Chondrocyte (in vitro differentiated cells): ENCODE data around the gene WDR72. TPM values are rescaled to one million over a fixed set of nuclear protein-coding genes. Genes with fewer than 3 reads are reported as not detected.
"Not testable (repeated sequence)": the region's sequence is repeated elsewhere in the genome, so short reads cannot be mapped to it uniquely, and the experiment has no call there.

Source experiments
- DNase-seq: peaks from one replicate; pipeline ENCODE4 v3.0.0; 2021; ENCODE audit warnings: mixed read lengths, low spot score
- H3K27ac Mint-ChIP-seq: one replicate; pipeline ENCODE4 v1.8.0; 2021; ENCODE audit warnings: mild to moderate bottlenecking, moderate library complexity, mixed read lengths; ENCODE audit not compliant: unreplicated experiment
- H3K27me3 Mint-ChIP-seq: 2 replicates; pipeline ENCODE4 v1.8.0; 2021; ENCODE audit warnings: low read depth, mixed read lengths
- H3K36me3 Mint-ChIP-seq: 2 replicates; pipeline ENCODE4 v1.8.0; 2021; ENCODE audit warnings: low read depth, mixed read lengths
- H3K4me1 Mint-ChIP-seq: 2 replicates; pipeline ENCODE4 v1.8.0; 2021; ENCODE audit warnings: low read depth, mild to moderate bottlenecking, mixed read lengths
- H3K4me3 Mint-ChIP-seq: one replicate; pipeline ENCODE4 v1.8.0; 2021; ENCODE audit warnings: mild to moderate bottlenecking, moderate library complexity, mixed read lengths; ENCODE audit not compliant: unreplicated experiment
- H3K9me3 Mint-ChIP-seq: 2 replicates; pipeline ENCODE4 v1.8.0; 2021; ENCODE audit warnings: low read depth, mixed read lengths
- CTCF ChIP-seq: fragments of 200-600 bp; sonication (generic); IDR thresholded peaks from 2 replicates; pipeline ENCODE4 v1.5.0; 2021; ENCODE audit warnings: antibody characterized with exemption, mild to moderate bottlenecking, moderate library complexity
- total RNA-seq: library from RNA; stranded (reverse); gene quantifications from 3 replicates; pipeline ENCODE4 v1.2.1, GENCODE V29; 2021

The WDR72 gene
- total RNA-seq, 1 donor from 2014 or later = not detected

DNA sequence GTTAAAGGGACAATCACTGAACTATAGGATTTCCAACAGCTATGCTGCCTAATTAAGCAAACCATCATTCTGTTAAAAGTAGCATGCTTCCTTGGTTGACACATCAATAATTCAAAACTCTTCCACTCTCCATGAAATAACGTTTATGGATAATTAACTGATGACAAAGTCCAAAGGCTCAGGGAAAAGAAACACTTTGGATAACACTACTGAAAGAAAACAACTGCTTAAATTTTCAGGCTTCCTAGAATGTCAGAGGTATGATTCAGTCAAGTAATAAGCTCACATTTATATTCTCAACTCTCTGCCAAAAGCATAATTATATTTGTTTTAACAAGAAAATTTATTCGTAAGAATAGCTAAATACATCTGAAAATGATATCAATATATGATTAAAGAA lies 49.6 kb downstream of the WDR72 start:
- no peaks in the 10 kb centered on the region for H3K9me3 Mint-ChIP-seq

GRCh38 chr15:53695365-53695764 lies 64.1 kb downstream of the WDR72 start:
- no peak for TF ChIP-seq CTCF
- no peak overlapping the region for H3K27ac Mint-ChIP-seq
- H3K9me3 Mint-ChIP-seq = peaks cover under 1% of the 10 kb centered on the region
- H3K4me3 Mint-ChIP-seq = no peak overlapping the region
- H3K27me3 Mint-ChIP-seq = peaks cover 13% of the 10 kb centered on the region
- no peaks in the 10 kb centered on the region for H3K36me3 Mint-ChIP-seq
- DNase-seq = no peak
- H3K4me1 Mint-ChIP-seq = no peaks in the 10 kb centered on the region

More for the DNA sequence above, 49.6 kb downstream of the WDR72 start:
- Mint-ChIP-seq H3K27me3 (peaks cover 19% of the 10 kb centered on the region), H3K27ac (no peak overlapping the region), H3K36me3 (no peaks in the 10 kb centered on the region), H3K4me1 (no peaks in the 10 kb centered on the region), H3K4me3 (no peak overlapping the region)
- no peak for TF ChIP-seq CTCF
- DNase-seq = no peak

DNA sequence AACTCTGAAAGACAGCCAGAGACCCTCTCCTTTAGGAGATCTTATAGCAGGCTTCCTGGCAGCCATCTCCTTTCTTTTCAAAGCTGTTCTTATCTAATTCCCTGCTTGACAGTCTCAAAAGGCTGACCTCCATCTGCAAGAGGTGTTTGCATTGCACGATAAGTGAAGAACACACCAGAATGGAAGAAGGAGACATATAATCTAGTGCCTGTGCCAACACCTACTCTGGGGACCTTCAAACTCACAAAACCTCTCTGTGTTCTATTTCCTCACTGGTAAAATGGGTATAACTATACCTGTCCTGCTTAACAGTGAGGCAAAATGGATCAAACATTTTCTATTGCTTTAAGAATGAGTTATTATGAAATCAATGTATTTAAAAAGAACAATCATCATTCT lies 65.0 kb downstream of the WDR72 start:
- peaks cover 9% of the 10 kb centered on the region for H3K27me3 Mint-ChIP-seq
- no peak for TF ChIP-seq CTCF
- no peaks in the 10 kb centered on the region for H3K36me3 Mint-ChIP-seq
- no peak for DNase-seq
- no peaks in the 10 kb centered on the region for H3K4me1 Mint-ChIP-seq
- H3K9me3 Mint-ChIP-seq = peaks cover 3% of the 10 kb centered on the region
- H3K4me3 Mint-ChIP-seq = no peak overlapping the region
- H3K27ac Mint-ChIP-seq = no peak overlapping the region

DNA sequence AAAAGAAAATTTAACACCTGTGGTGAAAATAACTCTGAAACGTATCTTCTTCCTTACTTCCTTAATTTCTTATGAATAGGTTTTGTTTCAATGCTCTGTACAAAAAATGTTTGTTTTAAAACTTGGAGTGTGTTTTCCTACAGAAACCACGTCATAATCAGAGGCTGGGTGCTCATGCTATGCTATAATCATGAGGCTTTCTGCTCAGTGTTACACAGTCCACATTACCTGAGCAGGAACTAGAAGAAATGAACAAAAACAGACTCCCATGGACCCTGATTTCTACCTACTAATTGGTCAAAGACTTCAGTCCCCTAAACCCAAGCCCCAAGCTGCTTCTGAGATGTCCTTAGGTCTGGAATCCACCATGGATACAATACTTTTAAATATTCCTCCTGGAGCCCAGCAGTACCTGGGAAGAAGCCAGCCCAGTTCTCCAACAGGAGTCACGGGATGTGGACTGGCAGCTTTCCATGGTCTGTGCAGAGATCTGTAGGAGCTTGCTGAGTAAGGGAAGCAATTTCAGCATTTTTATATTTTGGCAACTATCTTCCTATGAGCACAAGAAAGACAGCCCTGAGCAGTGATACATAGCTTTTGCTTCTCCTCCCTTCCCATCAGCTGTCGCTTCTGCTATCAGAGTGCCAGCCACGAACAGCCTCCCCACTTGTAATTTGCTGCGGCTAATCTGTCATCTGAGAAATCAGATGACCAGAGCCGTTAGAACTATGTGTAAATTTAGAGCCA lies 65.6 kb downstream of the WDR72 start:
- H3K27ac Mint-ChIP-seq = no peak overlapping the region
- H3K4me1 Mint-ChIP-seq = no peaks in the 10 kb centered on the region
- H3K36me3 Mint-ChIP-seq = no peaks in the 10 kb centered on the region
- peaks cover 3% of the 10 kb centered on the region for H3K9me3 Mint-ChIP-seq
- TF ChIP-seq CTCF = no peak
- H3K4me3 Mint-ChIP-seq = no peak overlapping the region
- DNase-seq = no peak
- H3K27me3 Mint-ChIP-seq = peaks cover 9% of the 10 kb centered on the region

DNA sequence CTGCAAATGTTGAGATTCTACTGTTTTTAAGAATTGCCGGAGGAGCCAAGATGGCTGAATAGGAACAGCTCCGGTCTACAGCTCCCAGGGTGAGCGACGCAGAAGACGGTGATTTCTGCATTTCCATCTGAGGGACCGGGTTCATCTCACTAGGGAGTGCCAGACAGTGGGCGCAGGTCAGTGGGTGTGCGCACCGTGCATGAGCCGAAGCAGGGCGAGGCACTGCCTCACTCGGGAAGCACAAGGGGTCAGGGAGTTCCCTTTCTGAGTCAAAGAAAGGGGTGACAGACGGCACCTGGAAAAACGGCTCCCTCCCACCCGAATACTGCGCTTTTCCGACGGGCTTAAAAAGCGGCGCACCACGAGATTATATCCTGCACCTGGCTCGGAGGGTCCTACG lies 75.3 kb downstream of the WDR72 start:
- H3K27ac Mint-ChIP-seq, H3K4me3 Mint-ChIP-seq, H3K36me3 Mint-ChIP-seq, DNase-seq, H3K4me1 Mint-ChIP-seq, H3K9me3 Mint-ChIP-seq: not testable (repeated sequence)
- H3K27me3 Mint-ChIP-seq = peaks cover 13% of the 10 kb centered on the region

DNA sequence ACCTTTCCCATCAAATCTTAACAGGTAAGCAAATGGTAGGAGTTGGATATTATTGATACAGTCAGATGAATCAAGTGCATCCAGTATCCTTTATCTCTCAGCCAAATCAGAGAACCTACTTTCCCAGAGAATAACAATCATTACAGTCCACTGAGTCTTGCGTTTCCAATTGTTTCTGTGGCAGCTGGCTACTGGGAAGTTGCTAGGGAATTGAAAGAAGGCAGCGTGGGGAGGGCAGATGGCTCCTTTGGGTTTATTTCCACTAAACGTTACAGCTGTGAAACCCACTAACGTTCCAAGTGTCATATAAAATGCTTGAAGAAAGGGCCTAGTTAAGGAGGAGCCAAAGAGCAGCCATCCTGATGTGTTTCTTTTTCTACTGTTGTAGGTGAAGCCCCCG lies 78.4 kb downstream of the WDR72 start:
- no peak for TF ChIP-seq CTCF
- Mint-ChIP-seq H3K36me3 (no peaks in the 10 kb centered on the region), H3K27ac (no peak overlapping the region), H3K4me1 (no peaks in the 10 kb centered on the region), H3K4me3 (no peak overlapping the region), H3K9me3 (no peaks in the 10 kb centered on the region), H3K27me3 (peaks cover 21% of the 10 kb centered on the region)
- no peak for DNase-seq
